A549 (cell line): ENCODE data around the gene GLB1L2.

ENCODE experiments used
- BHLHE40 ChIP-seq: IDR thresholded peaks from 2 replicates; pipeline ENCODE4 v1.6.1; 2012; ENCODE audit warnings: low read depth, low read length, inconsistent platforms
- EP300 ChIP-seq, 2 experiments: fragments of >200 bp; sonication (Bioruptor Twin); formaldehyde crosslinking; IDR thresholded peaks; 2 replicates in 1 of 2; 3 replicates in 1 of 2; pipeline ENCODE4 v1.6.1; 2016 to 2017
- HDAC2 ChIP-seq: fragments of 200-600 bp; sonication (generic); IDR thresholded peaks from 2 replicates; pipeline ENCODE4 v1.6.1; 2016
- NR3C1 ChIP-seq: fragments of >200 bp; sonication (Bioruptor Twin); formaldehyde crosslinking; IDR thresholded peaks from 3 replicates; pipeline ENCODE4 v1.6.1; 2017
- RFX5 ChIP-seq: fragments of 450-650 bp; IDR thresholded peaks from 2 replicates; pipeline ENCODE4 v1.7.1; 2014; ENCODE audit warnings: antibody characterized with exemption, mild to moderate bottlenecking, moderate library complexity
- TP53 ChIP-seq: fragments of 250-450 bp; sonication (Bioruptor Pico); IDR thresholded peaks from 2 replicates; pipeline ENCODE4 v1.5.0; 2021; ENCODE audit warnings: mild to moderate bottlenecking, moderate library complexity
- TF ChIP-seq, protein P1 (sequence below): fragments of >200 bp; sonication (Bioruptor Twin); formaldehyde crosslinking; IDR thresholded peaks from 3 replicates; pipeline ENCODE4 v1.5.1; 2016
- TF ChIP-seq, protein P2 (sequence below): IDR thresholded peaks from 2 replicates; pipeline ENCODE4 v1.6.1; 2012
- TF ChIP-seq, protein P3 (sequence below): fragments of 450-650 bp; IDR thresholded peaks from 2 replicates; pipeline ENCODE4 v1.6.1; 2014; ENCODE audit warnings: antibody characterized with exemption
- TF ChIP-seq, protein P4 (sequence below): fragments of >200 bp; sonication (Bioruptor Twin); formaldehyde crosslinking; IDR thresholded peaks from 3 replicates; pipeline ENCODE4 v1.6.1; 2016

DNA sequence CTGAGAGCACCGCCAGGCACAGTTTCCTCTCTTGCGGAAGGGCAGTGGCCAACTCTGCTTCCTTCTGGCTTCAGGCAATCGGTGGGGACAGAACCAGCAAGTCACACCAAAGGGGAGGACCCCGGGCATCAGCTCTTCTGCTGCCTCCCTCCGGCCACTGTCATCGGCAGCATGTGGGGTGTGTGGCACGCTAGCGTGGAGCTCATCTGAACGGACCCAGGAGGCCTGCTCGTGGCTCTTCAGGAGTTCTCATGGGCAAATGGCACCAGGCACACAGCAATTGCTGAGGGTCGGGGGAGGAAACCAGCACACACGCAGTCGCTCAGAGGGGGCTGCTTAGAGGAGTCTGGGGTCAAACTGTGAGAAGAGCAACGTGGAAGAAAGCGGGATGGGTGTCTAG lies 53.4 kb downstream of the GLB1L2 start:
- TF ChIP-seq, protein P1, sequence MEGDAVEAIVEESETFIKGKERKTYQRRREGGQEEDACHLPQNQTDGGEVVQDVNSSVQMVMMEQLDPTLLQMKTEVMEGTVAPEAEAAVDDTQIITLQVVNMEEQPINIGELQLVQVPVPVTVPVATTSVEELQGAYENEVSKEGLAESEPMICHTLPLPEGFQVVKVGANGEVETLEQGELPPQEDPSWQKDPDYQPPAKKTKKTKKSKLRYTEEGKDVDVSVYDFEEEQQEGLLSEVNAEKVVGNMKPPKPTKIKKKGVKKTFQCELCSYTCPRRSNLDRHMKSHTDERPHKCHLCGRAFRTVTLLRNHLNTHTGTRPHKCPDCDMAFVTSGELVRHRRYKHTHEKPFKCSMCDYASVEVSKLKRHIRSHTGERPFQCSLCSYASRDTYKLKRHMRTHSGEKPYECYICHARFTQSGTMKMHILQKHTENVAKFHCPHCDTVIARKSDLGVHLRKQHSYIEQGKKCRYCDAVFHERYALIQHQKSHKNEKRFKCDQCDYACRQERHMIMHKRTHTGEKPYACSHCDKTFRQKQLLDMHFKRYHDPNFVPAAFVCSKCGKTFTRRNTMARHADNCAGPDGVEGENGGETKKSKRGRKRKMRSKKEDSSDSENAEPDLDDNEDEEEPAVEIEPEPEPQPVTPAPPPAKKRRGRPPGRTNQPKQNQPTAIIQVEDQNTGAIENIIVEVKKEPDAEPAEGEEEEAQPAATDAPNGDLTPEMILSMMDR, result no peak
- TF ChIP-seq RFX5, result no peak
- TF ChIP-seq BHLHE40, result no peak
- TF ChIP-seq, protein P2, sequence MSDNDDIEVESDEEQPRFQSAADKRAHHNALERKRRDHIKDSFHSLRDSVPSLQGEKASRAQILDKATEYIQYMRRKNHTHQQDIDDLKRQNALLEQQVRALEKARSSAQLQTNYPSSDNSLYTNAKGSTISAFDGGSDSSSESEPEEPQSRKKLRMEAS, result no peak
- TF ChIP-seq, protein P3, sequence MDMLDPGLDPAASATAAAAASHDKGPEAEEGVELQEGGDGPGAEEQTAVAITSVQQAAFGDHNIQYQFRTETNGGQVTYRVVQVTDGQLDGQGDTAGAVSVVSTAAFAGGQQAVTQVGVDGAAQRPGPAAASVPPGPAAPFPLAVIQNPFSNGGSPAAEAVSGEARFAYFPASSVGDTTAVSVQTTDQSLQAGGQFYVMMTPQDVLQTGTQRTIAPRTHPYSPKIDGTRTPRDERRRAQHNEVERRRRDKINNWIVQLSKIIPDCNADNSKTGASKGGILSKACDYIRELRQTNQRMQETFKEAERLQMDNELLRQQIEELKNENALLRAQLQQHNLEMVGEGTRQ, result no peak
- no peak for TF ChIP-seq EP300 (IDR thresholded peaks at IDR 0.05)
- TF ChIP-seq TP53 (CRISPR knock-in tag), result no peak
- TF ChIP-seq NR3C1, result no peak
- TF ChIP-seq, protein P4, sequence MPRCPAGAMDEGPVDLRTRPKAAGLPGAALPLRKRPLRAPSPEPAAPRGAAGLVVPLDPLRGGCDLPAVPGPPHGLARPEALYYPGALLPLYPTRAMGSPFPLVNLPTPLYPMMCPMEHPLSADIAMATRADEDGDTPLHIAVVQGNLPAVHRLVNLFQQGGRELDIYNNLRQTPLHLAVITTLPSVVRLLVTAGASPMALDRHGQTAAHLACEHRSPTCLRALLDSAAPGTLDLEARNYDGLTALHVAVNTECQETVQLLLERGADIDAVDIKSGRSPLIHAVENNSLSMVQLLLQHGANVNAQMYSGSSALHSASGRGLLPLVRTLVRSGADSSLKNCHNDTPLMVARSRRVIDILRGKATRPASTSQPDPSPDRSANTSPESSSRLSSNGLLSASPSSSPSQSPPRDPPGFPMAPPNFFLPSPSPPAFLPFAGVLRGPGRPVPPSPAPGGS, result no peak
- TF ChIP-seq HDAC2, result no peak
